Spleen (tissue), 7 donors: ENCODE measurements around the gene MIDN.
A peak's percentile ranks its signal among the peaks of the same experiment; 100 is the strongest.

Source experiments
- CTCF ChIP-seq, 11 experiments: fragments of 200-600 bp in 7 of 11; fragments of 450-650 bp in 4 of 11; sonication (generic) in 4 of 11; IDR thresholded peaks in 8 of 11; conservative IDR thresholded peaks in 3 of 11; 1 replicate in 7 of 11; 2 replicates in 4 of 11; pipeline versions ENCODE4 v1.4.0 to v1.8.0; 2016 to 2021; ENCODE audit warnings: antibody characterized with exemption in 11 of 11, inconsistent platforms in 4 of 11, mild to moderate bottlenecking in 1 of 11
- POLR2A ChIP-seq, 3 donors: fragments of 450-650 bp; IDR thresholded peaks; one replicate each; pipeline ENCODE4 v1.5.1; 2017; ENCODE audit warnings: antibody characterized with exemption in 3 of 3, mild to moderate bottlenecking in 1 of 3
- POLR2AphosphoS5 ChIP-seq, 3 donors: sonication (generic); formaldehyde crosslinking; IDR thresholded peaks; one replicate each; pipeline ENCODE4 v1.5.1; 2017; ENCODE audit warnings: antibody characterized with exemption in 3 of 3
- donor health status: DM: no; HTN: no; CAD: no; lungs with moderate emphysema.
- donor health status: DM: no; HTN: no; CAD: no.
- donor health status: DM: no; HTN: no; CAD: no.

GRCh38 chr19:1260749-1261537 lies 12.6 kb downstream of the MIDN start:
- peak in 1 of 11 experiments; percentile 5 for TF ChIP-seq CTCF (IDR thresholded peaks at IDR 0.05 in 8 of 11, conservative IDR thresholded peaks at IDR 0.05 in 3 of 11)
- peak; percentile 39 to 65 (median 50) for TF ChIP-seq POLR2A (IDR thresholded peaks at IDR 0.05)
- TF ChIP-seq POLR2AphosphoS5 (IDR thresholded peaks at IDR 0.05): peak; percentile 88 to 92 (median 90)
